AG08396 (cell line): ENCODE measurements around the gene ZSWIM1.

Source experiments
- DNase-seq: peaks from one replicate; pipeline ENCODE4 v3.0.0; 2012; ENCODE audit warnings: low spot score, mixed read lengths

The ZSWIM1 gene

DNA sequence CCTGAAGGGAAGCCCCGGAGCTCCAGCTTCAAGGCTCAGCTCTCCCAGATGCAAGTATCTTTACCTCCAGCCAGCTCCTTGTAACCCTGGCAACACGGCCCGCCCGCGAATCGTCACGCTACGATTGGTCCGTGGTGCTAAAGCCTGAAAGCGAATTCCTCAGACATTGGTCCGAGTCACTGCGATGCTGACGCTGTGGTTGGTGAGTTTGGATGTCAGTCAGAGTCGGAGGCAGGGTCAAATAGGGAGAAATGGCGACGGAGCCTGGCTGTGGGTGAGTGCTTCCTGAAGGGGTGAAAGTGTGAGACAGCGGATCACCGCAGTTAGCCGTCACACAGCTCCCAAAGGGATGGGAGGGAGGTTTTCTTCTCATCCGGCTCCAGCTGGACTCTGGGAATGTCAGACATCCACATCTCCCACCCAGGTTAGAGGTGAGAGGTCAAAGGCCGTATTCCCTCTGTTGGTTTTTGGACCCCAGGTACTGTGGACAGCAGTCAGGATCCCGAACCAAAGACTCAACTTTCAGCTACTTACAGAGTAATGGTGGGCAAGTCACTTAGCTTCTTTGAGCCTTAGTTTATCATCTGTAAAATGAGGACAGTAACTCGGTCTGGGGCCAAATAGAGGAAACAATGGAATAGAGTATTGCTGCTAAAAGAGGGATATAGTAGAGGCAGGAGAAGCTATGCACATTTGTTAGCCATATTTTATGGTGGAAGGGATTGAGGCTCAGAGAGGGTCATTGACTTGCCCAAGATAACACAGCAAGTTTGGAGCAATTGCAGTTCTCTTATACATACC, at the start of gene ZSWIM1:
ZSWIM1 (plus strand) TSS at position 240 of the 801 bp plus-strand sequence. CDS start 1,366 bp downstream, outside the sequence.
- DNase-seq: peak; percentile 98

GRCh38 chr20:45832619-45833018, 48.4 kb upstream of the ZSWIM1 start:
- no peak for DNase-seq

DNA sequence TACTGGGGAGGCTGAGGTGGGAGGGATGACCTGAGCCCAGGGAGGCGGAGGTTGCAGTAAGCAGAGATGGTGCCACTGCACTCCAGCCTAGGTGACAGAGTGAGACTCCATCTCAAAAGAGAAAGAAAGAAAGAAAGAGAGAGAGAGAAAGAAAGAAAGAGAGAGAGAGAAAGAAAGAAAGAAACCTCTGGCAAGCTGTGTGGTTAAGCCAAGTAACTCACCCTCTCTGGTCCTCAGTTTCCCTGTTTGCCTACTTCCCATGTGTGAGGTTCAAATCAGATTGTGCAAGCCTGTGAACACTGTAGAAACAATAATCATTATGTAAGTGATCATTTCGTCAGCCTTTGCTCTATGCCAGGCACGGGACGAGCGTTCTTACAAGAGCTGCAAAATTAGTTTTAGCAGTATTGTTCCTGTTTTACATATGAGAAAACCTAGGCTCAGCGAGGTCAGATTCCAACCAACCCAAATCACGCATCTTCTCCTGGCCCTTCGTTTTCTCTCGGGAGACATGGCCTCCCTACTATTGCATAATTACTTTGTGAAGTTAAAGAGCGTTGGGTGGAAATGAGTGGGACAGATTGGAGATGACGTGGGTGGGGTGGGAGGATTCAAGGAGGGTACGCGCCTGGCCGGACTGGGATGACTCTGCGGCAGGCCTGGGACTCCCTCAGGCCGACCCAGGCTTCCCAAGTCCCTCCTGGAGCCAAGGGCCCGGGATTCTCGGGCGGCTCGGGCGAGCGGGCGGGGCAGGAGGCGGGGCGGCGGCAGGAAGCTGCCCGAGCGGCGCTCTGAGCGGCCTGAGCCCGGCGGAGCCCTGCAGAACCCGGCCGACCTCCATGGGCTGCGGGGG, 47.8 kb upstream of the ZSWIM1 start, which contains the start of gene SNX21:
SNX21 (plus strand) TSS at position 770 of the 853 bp plus-strand sequence. CDS start 121 bp downstream, outside the sequence.
- peak; percentile 92 for DNase-seq

DNA sequence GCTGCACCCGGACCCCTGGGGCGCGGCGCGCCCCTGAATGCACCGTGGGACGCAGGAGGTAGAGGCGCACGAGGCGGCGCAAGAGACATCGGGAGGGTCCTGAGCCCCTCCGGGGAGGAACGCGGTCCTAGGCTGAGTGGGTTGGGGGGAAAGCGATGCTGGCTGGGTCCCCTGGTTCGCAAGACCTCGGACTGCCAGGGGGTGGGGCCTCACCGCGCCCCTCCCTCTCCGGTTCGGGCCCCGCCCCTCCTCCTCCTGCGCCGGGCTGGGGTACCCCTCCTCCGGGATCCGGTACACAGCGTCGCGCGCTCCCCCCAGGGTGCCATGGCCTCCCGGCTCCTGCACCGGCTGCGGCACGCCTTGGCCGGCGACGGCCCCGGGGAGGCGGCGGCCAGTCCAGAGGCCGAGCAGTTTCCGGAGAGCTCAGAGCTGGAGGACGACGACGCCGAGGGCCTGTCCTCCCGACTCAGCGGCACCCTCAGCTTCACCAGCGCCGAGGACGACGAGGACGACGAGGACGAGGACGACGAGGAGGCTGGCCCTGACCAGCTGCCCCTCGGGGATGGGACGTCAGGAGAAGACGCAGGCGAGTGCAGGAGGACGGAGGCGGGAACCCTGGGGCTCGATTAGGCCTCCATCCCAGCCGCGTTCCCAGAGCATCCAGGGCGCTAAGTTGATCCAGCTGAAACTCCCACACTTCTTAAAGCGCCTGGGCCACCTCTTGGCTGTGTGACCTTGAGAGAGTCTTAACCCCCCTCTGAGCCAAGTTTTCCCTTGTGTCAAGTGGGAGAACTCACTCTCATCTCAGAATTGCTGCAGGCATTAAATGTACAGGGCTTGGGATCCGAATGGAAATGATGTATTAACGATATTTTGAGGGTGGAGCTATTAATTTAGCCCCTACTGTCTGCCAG, 46.9 kb upstream of the ZSWIM1 start:
- peak; percentile 89 for DNase-seq

DNA sequence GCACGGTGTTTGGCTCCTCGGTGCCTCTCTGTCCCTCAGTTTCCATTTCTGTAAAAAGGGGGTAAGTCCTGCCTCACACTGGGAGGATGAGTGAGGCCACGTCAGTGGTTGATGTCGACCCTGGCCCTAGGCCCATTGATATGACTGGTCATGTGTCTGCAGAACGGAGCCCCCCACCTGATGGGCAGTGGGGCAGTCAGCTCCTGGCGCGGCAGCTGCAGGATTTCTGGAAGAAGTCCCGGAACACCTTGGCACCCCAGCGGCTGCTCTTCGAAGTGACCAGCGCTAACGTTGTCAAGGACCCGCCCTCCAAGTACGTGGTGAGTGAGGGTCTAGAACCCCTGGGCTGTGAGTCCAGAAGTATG, 46.2 kb upstream of the ZSWIM1 start:
- DNase-seq: no peak

DNA sequence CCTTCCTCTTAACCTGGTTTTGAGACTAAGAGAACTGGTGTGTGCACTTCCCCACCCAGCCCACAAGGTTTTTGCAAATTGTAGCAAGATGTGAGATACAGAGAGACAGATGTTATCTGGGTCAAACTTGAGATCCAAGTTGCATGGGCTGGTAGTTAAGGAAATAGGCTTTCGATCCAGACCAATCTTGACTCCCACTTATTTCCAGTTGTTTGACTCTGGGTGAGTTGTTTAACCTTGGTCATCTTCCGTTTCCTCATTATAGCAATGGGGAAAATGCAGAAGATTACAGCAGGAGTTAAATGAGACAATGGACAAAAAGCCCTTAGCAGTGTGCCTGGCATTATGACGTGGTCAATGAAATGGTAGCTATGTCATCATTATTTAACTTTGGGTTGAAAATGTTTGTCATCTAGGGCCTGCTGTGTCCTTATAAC, 45.7 kb upstream of the ZSWIM1 start:
- DNase-seq: no peak

GRCh38 chr20:45835825-45836224, 45.2 kb upstream of the ZSWIM1 start:
- peak; percentile 70 for DNase-seq

DNA sequence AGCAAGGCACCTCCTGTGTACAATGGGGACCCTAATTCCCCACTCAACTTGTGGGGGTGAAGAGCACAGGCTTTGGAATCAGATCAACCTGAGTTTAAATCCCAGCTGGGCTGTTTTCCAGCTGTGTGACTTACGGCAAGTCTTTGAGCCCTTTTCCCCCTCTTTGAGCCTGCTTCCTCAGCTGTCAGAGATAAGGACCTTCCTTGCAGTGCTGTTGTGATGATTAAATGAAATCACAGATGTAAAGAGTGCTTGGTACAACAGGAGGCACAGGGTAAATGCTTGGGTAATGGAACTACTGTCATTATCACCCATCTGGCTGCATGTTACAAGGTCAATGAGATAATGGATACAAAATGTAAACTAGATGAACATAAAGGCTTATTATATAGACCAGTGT, 44.2 kb upstream of the ZSWIM1 start:
- no peak for DNase-seq

GRCh38 chr20:45840700-45841198, 40.3 kb upstream of the ZSWIM1 start:
- DNase-seq: no peak

DNA sequence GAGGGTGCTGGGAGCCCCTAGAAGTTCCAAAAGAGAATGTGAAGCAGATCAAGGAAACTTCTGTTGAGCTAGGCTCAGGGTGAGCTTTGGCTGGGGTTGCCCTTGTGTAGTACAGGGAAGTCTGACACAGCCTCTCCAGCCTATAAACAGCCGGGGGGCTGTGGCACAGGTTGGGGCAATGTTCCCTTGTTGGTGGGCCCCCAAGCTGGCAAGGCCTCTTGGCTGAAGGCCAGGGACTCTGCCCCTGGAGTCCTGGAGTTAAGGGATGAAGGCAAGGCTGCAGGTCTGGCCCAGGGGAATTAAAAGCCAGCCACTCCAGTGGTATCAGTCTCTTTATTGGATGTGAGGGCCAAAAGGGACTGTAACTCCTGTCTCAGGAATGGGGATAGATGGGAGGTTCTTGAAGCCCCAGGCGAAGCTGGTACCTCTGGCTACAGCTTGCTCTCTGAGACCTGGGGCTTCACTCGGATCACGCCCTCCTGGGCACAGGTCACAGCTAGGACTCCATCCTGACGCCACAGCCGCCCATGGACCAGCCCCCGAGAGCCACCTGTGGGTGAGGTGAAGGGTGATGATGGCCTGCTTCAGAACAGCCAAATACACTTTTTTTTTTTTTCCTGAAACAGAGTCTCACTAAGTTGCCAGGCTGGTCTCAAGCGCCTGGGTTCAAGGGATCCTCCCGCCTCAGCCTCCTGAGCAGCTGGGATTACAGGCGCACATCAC, 39.5 kb upstream of the ZSWIM1 start:
- DNase-seq: no peak

GRCh38 chr20:45842169-45842812, 38.7 kb upstream of the ZSWIM1 start:
- DNase-seq: peak; percentile 53

DNA sequence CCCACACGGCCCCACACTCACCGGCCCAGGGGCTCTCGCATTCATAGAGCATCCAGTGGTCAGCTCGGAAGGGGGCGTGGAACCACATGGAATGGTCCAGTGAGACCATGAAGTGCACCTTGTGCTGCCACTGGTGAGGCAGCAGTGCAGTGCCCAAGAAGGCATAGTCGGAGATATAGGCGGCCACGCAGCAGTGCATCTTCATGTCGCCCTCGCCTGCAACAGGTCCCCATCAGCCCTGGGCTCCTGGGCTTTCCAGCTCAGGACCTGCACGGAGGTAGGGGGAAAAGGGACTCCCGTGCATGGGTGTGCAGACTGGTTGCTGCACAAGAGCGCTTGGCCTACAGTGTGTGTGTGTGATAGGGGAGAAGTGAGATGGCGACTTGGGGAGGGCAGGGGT, 37.5 kb upstream of the ZSWIM1 start:
- DNase-seq: no peak

GRCh38 chr20:45845452-45845851, 35.6 kb upstream of the ZSWIM1 start:
- DNase-seq: no peak

DNA sequence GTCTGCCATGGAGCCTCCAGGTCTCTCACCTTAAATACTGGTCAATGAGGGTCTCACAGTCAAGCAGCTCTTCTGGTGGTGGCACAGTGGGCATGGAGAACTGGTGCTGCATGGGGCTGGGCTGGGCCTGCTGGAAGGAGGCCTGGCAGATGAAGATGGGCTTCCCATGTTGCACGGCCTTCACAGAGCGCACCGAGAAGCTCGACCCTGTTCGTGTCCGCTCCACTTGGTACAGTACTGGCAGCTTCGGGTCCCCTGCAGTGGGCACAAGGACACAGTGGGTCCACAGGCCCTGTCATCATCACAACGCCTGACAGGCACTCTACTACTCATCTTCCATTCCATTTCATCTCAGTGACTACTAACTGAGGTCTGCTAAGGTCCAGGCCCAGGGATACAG, 32.6 kb upstream of the ZSWIM1 start:
- no peak for DNase-seq

DNA sequence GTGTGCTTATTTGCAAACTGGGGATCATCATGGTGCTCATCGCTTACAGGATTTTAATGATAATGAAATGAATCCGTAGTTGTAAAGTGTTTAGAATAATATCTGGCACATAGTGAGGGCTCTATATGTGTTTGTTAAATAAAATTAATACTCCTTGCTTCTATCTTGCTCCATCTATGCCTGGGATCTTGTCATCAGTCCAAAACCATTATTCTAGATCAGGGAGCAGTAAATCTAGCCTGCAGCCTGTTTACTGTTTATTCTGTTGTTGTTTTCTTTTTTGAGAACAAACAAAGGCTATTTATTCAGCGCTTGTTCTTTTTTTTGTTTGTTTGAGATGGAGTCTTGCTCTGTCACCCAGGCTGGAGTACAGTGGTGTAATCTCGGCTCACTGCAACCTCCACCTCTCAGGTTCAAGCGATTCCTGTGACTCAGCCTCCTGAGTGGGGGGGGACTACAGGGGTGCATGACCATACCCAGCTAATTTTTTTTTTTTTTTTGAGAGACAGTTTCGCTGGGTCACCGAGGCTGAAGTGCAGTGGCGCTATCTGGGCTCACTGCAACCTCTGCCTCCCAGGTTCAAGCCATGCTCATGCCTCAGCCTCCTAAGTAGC, 32.0 kb upstream of the ZSWIM1 start:
- no peak for DNase-seq

DNA sequence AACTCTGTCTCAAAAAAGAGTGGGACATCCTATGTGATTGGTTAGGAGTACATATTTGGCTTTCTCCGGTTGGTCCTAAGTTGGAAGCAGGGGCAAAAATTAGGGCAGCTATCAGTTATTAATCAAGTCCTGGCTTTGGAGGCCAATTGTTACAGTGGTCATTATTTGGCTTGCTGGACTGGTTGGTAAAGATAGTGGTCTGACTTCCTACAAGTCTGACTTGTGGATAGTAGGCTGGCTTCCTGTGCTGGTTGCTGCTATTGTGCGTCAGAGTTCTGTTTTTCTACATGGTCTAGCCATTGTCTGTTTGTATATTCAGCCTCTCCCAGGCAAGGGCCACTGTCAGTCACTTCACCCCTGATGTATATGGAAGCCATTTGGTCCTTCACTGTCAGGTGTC, 30.8 kb upstream of the ZSWIM1 start:
- DNase-seq: no peak

DNA sequence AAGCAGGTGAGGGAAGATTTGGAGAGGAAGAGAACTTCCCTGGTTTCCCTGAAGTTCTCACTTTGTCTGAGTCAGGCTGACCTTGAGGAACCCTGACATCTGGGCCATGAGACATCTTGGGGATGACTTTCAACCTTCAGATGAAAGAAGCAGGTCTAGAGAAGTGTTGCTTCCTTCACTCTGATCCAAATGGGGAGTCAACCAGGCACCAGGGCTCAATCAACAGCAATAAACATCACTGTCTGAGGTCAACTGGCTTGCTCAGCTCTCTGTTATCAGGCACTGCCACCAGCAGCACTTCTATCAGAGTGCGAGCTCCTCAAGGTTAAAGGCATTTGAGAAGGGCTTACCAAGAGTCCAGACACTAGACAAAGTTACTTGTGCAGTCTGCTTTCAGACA, 30.1 kb upstream of the ZSWIM1 start:
- DNase-seq: no peak

- DNase-seq: no peak
Observed at GRCh38 chr20:45851501-45851900, 29.5 kb upstream of the ZSWIM1 start.

GRCh38 chr20:45852326-45852725, 28.7 kb upstream of the ZSWIM1 start:
- DNase-seq: no peak

- DNase-seq: no peak
Observed at GRCh38 chr20:45853484-45853883, 27.5 kb upstream of the ZSWIM1 start.
